ENCODE measurements around the gene DSE.

Gene DSE

DNA sequence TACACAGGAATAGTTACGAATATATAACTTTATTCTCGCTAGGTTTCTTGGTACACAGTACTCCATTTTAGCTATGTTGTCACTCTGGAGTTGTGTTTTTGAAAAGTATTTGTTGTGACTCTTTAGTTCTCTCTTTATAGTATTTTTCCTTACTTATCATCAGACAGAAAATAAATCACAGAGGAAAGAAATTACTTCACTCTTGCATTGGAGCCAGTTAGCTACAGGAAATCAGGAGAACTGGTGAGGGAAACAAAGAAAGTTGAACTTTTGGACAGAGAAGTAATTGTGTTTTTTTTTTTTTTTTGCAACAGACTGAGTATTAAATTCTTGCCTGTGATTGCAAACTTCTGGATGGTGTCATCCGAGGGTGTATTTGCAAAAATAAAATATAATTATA, 33.9 kb downstream of the DSE start:
- no peak for DNase-seq (ENCODE audit: extremely low spot score)
- ChIA-PET CTCF (no interaction called here), POLR2A (interaction anchor here (0.8 kb wide), 1 partner anchor 125 kb away, joined by 3 read pairs; the partner anchor contains the start of gene TSPYL1)
- TF ChIP-seq BHLHE40 (IDR thresholded peaks at IDR 0.05; ENCODE audit: borderline replicate concordance) (no peak), L3MBTL2 (conservative IDR thresholded peaks at IDR 0.05) (no peak), FOXK2 (IDR thresholded peaks at IDR 0.05) (no peak), TARDBP (IDR thresholded peaks at IDR 0.05) (no peak)

DNA sequence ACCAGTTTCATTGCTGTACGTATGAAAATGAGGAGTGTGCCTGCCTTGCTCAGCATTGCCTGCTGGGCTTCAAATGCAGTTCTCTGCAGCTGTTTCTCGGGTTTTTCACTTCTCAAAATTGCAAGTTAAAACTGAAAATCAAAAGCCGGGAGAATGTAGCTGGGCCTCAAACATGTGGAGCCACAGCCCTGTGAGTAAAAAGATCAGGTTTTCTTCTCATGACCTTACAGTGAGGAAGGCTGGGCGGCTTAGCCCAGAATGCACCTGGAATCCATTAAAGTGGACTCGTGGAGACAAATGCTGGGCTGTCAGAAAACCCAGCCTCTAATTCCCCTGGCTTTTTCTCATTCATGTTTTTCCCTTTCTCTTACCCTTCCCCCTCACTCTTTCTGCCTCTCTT, 34.4 kb downstream of the DSE start:
- ChIA-PET POLR2A (interaction anchor here (0.8 kb wide), 1 partner anchor 125 kb away, joined by 3 read pairs; the partner anchor contains the start of gene TSPYL1), CTCF (no interaction called here)
- peak; percentile 40 for DNase-seq (ENCODE audit: extremely low spot score)
- TF ChIP-seq, protein P1, sequence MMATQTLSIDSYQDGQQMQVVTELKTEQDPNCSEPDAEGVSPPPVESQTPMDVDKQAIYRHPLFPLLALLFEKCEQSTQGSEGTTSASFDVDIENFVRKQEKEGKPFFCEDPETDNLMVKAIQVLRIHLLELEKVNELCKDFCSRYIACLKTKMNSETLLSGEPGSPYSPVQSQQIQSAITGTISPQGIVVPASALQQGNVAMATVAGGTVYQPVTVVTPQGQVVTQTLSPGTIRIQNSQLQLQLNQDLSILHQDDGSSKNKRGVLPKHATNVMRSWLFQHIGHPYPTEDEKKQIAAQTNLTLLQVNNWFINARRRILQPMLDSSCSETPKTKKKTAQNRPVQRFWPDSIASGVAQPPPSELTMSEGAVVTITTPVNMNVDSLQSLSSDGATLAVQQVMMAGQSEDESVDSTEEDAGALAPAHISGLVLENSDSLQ (IDR thresholded peaks at IDR 0.05), result peak; percentile 18; the same call in 1 of the 2 replicates
- TF ChIP-seq LEF1 (IDR thresholded peaks at IDR 0.05; ENCODE audit: borderline replicate concordance), result no peak

DNA sequence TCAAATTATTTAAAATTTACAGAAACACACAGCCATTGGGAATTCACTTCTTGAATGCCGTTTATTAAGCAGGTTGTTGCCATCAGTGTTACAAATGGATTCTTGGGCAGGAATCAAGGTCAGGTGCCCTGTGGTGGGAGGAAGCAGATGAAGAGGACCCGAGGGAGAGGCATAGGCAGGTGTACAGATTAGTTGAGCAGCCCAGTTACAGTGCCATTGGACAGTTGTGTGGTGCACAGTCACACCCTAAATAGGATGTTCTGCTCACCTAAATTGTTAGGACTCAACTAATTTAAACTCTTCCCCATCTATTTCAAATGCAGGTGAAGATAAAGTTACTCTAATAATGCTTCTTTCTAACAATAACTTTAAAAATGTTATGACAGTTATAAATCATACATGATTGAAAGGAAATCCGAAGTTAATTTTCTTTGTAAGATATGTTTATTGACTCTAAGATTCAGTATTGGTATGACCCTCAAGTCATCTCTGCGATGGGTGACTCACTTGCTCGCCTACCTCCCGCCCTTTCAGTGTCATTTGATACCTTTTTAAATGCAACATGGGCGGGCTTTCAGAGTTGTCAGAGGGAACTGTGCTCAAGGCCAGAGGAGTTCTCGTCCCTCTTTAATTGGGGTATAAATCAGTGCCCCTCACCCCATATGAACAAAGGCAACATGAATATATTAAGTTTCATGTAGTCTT, 35.1 kb downstream of the DSE start:
- POLR2A ChIA-PET, result no interaction called here
- CTCF ChIA-PET, result interaction anchor here (1.0 kb wide), 1 partner anchor 13 kb away, joined by 3 read pairs; no protein-coding TSS in a partner anchor
- DNase-seq (ENCODE audit: extremely low spot score), result peak; percentile 69
- TF ChIP-seq ELF4 (IDR thresholded peaks at IDR 0.05) (no peak), L3MBTL2 (conservative IDR thresholded peaks at IDR 0.05) (peak; percentile 79)
- TF ChIP-seq, protein P1 (IDR thresholded peaks at IDR 0.05), result peak; percentile 87

DNA sequence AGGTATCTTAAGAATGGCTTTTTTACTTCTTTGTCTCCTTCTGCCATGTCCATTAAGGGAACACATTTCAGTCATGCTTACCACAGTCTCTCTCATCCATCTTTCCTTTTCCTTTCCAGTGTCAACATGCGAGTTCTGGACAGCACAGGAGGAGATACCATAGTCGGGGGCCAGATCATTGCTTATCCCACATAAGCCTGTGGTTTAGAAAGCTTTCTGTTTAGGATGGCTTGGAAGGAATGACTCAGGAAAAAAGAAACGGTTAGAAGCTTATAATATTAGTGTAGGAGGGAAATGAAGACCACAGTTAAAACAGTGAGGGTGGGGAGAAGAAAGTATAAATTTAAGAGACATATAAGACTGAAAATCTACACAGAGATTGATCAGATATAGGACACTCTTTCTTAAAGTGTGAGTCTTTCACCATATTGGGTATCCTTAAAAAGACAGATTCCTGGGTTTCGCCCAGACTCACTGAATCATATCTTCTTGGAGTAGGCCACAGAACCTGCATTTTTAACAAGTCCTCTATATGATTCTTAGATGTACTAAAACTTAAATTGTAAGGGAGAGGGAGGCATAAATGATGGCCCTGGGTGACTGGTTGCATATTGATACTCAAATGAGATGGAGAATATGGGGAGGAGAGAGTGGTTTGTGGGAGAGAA, 36.1 kb downstream of the DSE start:
- CTCF ChIA-PET, result interaction anchor here (0.7 to 1.0 kb wide), 2 partner anchors 14 to 189 kb away, joined by 3 read pairs; no protein-coding TSS in a partner anchor

DNA sequence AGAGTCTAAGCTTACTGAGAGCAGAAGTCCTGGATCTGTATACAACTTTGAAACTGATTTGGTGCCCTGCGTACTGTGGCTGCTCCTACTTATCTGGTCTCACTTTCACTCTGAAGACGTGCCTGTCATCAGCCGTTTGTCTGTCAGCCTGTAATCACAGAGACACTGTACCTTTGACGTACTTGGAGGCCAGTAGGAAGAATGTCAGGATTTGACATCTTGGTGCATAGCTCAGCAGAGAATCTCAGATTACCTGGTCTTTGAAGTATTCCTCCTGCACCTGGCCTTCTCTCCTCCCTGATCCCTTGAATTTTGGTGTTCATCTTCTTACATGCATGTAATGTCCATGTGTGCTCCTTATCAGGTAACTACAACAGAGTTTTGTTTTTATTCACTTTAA, 37.7 kb downstream of the DSE start:
- no peak for DNase-seq (ENCODE audit: extremely low spot score)
- no peak for TF ChIP-seq FOXM1 (IDR thresholded peaks at IDR 0.05; ENCODE audit: borderline replicate concordance)
- TF ChIP-seq FOXA1 (IDR thresholded peaks at IDR 0.05), result no peak
- TF ChIP-seq SP1 (IDR thresholded peaks at IDR 0.05), result no peak
- TF ChIP-seq ZNF384 (IDR thresholded peaks at IDR 0.05), result no peak
- no peak for TF ChIP-seq BHLHE40 (IDR thresholded peaks at IDR 0.05; ENCODE audit: borderline replicate concordance)
- TF ChIP-seq, protein P1 (IDR thresholded peaks at IDR 0.05), result no peak
- TF ChIP-seq L3MBTL2 (conservative IDR thresholded peaks at IDR 0.05), result no peak
- TF ChIP-seq LEF1 (IDR thresholded peaks at IDR 0.05; ENCODE audit: borderline replicate concordance), result no peak
- TF ChIP-seq CTBP1 (IDR thresholded peaks at IDR 0.05; ENCODE audit: borderline replicate concordance), result no peak
- no peak for TF ChIP-seq NFRKB (IDR thresholded peaks at IDR 0.05)
- no peak for TF ChIP-seq ELF4 (IDR thresholded peaks at IDR 0.05)
- no peak for TF ChIP-seq ARNT (IDR thresholded peaks at IDR 0.05)
- no peak for TF ChIP-seq SUZ12 (IDR thresholded peaks at IDR 0.05)
- TF ChIP-seq FOXK2 (IDR thresholded peaks at IDR 0.05), result no peak
- TF ChIP-seq HDGF (IDR thresholded peaks at IDR 0.05; ENCODE audit: borderline replicate concordance), result no peak
- TF ChIP-seq TARDBP (IDR thresholded peaks at IDR 0.05), result no peak
- CTCF ChIA-PET, result no interaction called here
- POLR2A ChIA-PET, result interaction anchor here (1.5 kb wide), 1 partner anchor 37 kb away, joined by 4 read pairs; the partner anchor contains the start of gene DSE

More for the DNA sequence above, 36.1 kb downstream of the DSE start:
- no peak for DNase-seq (ENCODE audit: extremely low spot score)
- POLR2A ChIA-PET, result interaction anchor here (1.5 kb wide), 1 partner anchor 36 kb away, joined by 4 read pairs; the partner anchor contains the start of gene DSE
- TF ChIP-seq LEF1 (IDR thresholded peaks at IDR 0.05; ENCODE audit: borderline replicate concordance), result no peak
- TF ChIP-seq CTBP1 (IDR thresholded peaks at IDR 0.05; ENCODE audit: borderline replicate concordance), result no peak
- no peak for TF ChIP-seq HDGF (IDR thresholded peaks at IDR 0.05; ENCODE audit: borderline replicate concordance)
- no peak for TF ChIP-seq SP1 (IDR thresholded peaks at IDR 0.05)
- no peak for TF ChIP-seq BHLHE40 (IDR thresholded peaks at IDR 0.05; ENCODE audit: borderline replicate concordance)
- no peak for TF ChIP-seq L3MBTL2 (conservative IDR thresholded peaks at IDR 0.05)
- no peak for TF ChIP-seq NFRKB (IDR thresholded peaks at IDR 0.05)
- no peak for TF ChIP-seq ELF4 (IDR thresholded peaks at IDR 0.05)
- TF ChIP-seq, protein P1 (IDR thresholded peaks at IDR 0.05), result no peak
- no peak for TF ChIP-seq ZNF384 (IDR thresholded peaks at IDR 0.05)
- no peak for TF ChIP-seq FOXM1 (IDR thresholded peaks at IDR 0.05; ENCODE audit: borderline replicate concordance)
- TF ChIP-seq SUZ12 (IDR thresholded peaks at IDR 0.05), result no peak
- TF ChIP-seq FOXK2 (IDR thresholded peaks at IDR 0.05), result no peak

DNA sequence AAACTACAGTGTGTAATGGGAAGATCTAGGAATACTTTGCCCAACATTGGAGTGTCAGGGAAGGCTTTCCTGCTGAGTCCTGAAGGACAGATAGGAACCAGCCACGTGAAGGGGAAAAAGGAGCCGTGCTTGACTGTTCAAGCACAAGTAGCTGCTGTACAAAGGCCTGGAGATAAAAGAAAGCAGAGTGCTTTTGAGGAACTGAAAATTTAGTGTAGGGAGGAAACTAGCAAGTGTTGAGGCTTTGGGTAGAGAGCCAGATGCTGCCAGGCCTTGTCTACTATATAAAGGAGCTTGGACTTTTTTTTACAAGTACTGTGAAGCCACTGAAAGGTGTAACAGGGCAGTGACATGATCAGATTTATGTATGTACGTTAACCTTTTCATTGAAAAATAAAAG, 39.0 kb downstream of the DSE start:
- no peak for TF ChIP-seq NFRKB (IDR thresholded peaks at IDR 0.05)
- no peak for DNase-seq (ENCODE audit: extremely low spot score)
- CTCF ChIA-PET, result no interaction called here
- POLR2A ChIA-PET, result no interaction called here
